ENCODE results near the gene YIPF4.
A peak's percentile ranks its signal among the peaks of the same experiment; 100 is the strongest.
"Not testable (repeated sequence)": the region's sequence is repeated elsewhere in the genome, so short reads cannot be mapped to it uniquely, and the experiment has no call there.

The YIPF4 gene

DNA sequence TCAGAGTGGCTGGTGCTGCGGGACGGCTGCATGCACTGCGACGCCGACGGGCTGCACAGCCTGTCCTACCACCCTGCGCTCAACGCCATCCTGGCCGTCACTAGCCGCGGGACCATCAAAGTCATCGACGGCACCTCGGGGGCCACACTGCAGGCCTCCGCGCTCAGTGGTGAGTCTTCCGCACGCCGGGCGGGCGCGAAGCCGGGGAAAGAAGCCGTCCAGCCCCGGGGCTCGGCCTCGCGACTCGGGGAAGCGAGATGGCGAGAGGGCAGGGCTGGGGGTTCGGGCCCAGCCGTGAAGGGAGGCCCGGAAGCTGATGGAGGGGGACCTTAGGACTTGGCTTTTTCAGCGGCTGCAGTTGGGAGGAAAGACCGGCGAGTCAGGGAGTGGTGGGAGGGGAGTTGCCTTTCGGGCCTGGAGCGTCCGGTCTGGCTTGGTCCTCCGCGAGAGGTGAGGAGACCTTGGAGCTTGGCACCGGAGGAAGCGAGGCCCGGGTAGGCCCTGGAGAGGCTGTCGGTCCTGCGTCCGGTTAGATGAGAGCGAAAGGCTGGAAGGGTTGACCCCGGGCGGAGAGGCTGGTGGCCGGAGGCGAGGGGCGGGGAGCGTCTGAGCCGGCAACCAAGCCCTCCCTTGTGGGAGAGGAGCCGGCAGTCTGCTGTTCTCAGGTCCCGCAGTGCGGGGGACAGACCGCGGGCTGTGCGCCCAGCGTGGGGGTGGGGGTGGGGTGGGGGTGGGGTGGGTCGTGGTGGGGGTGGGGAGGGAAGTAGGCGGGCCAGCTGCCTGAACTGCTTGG lies 79.8 kb downstream of the YIPF4 start:
- peak in 30 of 42 donors; percentile 2 to 59 (median 24) for DNase-seq
- intact Hi-C loops (cut with DNase I) = loop anchor here (5.0 to 10.0 kb wide), 3 partner anchors 80 to 323 kb away; partner anchors contain the start of genes DPY30, SLC30A6 and YIPF4

- intact Hi-C loops (cut with DNase I) = loop anchor here (5.0 to 10.0 kb wide), 3 partner anchors 81 to 323 kb away; partner anchors contain the start of genes DPY30, SLC30A6 and YIPF4
- DNase-seq = peak in 2 of 42 donors; percentile 7 to 27
Observed at GRCh38 chr2:32358111-32358482, 80.4 kb downstream of the YIPF4 start.

DNA sequence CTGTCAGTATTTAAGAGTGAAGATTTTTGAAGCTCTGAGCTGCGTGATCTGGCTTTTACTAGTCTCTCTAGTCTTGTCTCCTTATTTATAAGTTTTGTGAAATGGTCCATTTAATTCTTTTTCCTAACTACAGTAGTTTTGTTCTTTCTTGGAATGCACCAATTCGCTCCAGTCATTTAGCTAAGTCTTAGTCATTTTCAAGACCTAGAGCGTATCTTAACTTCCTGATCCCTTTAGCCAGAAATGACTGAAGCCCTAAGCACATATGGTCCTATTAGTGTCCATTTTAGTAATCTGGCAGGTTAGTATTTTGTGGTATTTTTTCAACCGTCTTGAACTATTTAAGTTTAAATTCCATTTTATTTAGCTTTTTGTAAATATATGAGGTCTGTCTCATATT lies 82.7 kb downstream of the YIPF4 start:
- no peak for DNase-seq
- intact Hi-C loops (cut with DNase I) = no loop called here

DNA sequence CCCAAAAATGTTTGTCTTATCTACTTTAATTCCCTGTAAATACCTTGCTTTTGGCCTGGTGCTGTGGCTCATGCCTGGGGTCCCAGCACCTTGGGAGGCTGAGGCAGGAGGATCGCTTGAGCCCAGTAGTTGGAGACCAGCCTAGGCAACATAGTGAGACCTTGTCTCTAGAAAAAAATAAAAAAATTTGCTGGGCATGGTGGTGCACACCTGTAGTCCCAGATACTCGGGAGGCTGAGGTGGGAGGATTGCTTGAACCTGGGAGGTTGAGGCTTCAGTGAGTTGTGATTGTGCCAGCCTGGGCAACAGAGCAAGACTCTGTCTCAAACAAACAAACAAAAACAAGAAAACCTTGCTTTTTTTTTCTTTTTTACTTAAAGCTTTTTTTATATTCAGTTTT lies 85.3 kb downstream of the YIPF4 start:
- intact Hi-C loops (cut with DNase I); DNase-seq: not testable (repeated sequence)

GRCh38 chr2:32363597-32363996 lies 85.9 kb downstream of the YIPF4 start:
- DNase-seq = no peak
- intact Hi-C loops (cut with DNase I) = no loop called here

GRCh38 chr2:32364290-32364689 lies 86.6 kb downstream of the YIPF4 start:
- intact Hi-C loops (cut with DNase I); DNase-seq: not testable (repeated sequence)

DNA sequence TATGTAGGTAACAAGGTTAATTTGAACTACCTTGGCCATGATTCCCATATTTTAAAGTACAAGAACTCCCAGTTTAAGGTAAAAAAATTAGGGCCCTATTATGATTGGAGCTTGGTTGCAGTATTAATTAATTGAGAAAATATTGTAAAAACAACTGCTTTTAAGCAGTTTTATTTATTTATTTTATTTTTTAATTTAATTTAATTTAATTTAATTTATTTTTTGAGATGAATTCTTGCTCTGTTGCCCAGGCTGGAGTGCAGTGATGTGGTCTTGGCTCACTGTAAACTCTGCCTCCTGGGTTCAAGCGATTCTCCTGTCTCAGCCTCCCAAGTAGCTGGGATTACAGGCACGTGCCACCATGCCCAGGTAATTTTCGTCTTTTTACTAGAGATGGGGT lies 88.0 kb downstream of the YIPF4 start:
- intact Hi-C loops (cut with DNase I); DNase-seq: not testable (repeated sequence)
